HL-60 (cell line): ENCODE results near the gene MOV10L1.
"Not testable (repeated sequence)": the region's sequence is repeated elsewhere in the genome, so short reads cannot be mapped to it uniquely, and the experiment has no call there.

ENCODE experiments used
- DNase-seq, 2 experiments: peaks; one replicate each; pipeline ENCODE4 v3.0.0-alpha.2; 2010 to 2020; ENCODE audit warnings: low read depth in 1 of 2, low spot score in 1 of 2
- H3K27ac ChIP-seq: fragments of 250-450 bp; sonication (Bioruptor Pico); replicated peaks from 2 replicates; pipeline ENCODE4 v1.5.1; 2020; ENCODE audit warnings: mild to moderate bottlenecking, moderate library complexity
- H3K27me3 ChIP-seq: fragments of 250-450 bp; sonication (Bioruptor Pico); 2 replicates; pipeline ENCODE4 v1.5.1; 2021; ENCODE audit warnings: mild to moderate bottlenecking, moderate library complexity; ENCODE audit not compliant: insufficient read depth, poor library complexity, severe bottlenecking
- H3K4me3 ChIP-seq: replicated peaks from 2 replicates; pipeline ENCODE4 v1.5.1; 2011; ENCODE audit warnings: mild to moderate bottlenecking, control low read depth, low read length; ENCODE audit not compliant: insufficient read depth
- CTCF ChIP-seq: IDR thresholded peaks from one replicate; pipeline ENCODE4 v1.5.1; 2011; ENCODE audit warnings: low read length, control low read depth, inconsistent platforms; ENCODE audit not compliant: insufficient read depth
- GABPA ChIP-seq: IDR thresholded peaks from 2 replicates; pipeline ENCODE4 v1.6.1; 2012; ENCODE audit warnings: low read depth
- POLR2AphosphoS5 ChIP-seq: IDR thresholded peaks from 2 replicates; pipeline ENCODE4 v1.6.1; 2012; ENCODE audit warnings: low read depth
- REST ChIP-seq: IDR thresholded peaks from 2 replicates; pipeline ENCODE4 v1.6.1; 2012; ENCODE audit warnings: low read depth; ENCODE audit not compliant: insufficient replicate concordance
- SPI1 ChIP-seq: IDR thresholded peaks from 2 replicates; pipeline ENCODE4 v1.6.1; 2012; ENCODE audit warnings: low read depth, mild to moderate bottlenecking, borderline replicate concordance

Gene MOV10L1

GRCh38 chr22:50134481-50134880 lies 44.7 kb downstream of the MOV10L1 start:
- no peak overlapping the region for H3K4me3 ChIP-seq
- no peak overlapping the region for H3K27ac ChIP-seq
- H3K27me3 ChIP-seq, result no peaks in the 10 kb centered on the region
- TF ChIP-seq GABPA (no peak), CTCF (no peak), SPI1 (no peak), REST (no peak), POLR2AphosphoS5 (no peak)
- DNase-seq, result no peak

- no peak for DNase-seq
- H3K27me3 ChIP-seq, result no peaks in the 10 kb centered on the region
- H3K27ac ChIP-seq, result no peak overlapping the region
- no peak overlapping the region for H3K4me3 ChIP-seq
- TF ChIP-seq POLR2AphosphoS5, result no peak
- TF ChIP-seq GABPA, result no peak
- no peak for TF ChIP-seq CTCF
- no peak for TF ChIP-seq SPI1
- no peak for TF ChIP-seq REST
These were observed 46.8 kb downstream of the MOV10L1 start for GRCh38 chr22:50136581-50137015.

GRCh38 chr22:50137277-50137676 lies 47.5 kb downstream of the MOV10L1 start:
- not testable (repeated sequence) for H3K4me3 ChIP-seq, DNase-seq, H3K27ac ChIP-seq, H3K27me3 ChIP-seq

- Histone ChIP-seq H3K4me3 (no peak overlapping the region), H3K27ac (no peak overlapping the region), H3K27me3 (no peaks in the 10 kb centered on the region)
- DNase-seq, result no peak
- TF ChIP-seq CTCF, result no peak
- no peak for TF ChIP-seq GABPA
- no peak for TF ChIP-seq SPI1
- no peak for TF ChIP-seq REST
- no peak for TF ChIP-seq POLR2AphosphoS5
These were observed 48.2 kb downstream of the MOV10L1 start for GRCh38 chr22:50138041-50138440.
